GM21619 (cell line): ENCODE measurements around the gene TNFRSF4.
"Not testable (repeated sequence)": the region's sequence is repeated elsewhere in the genome, so short reads cannot be mapped to it uniquely, and the experiment has no call there.

Experiments used
- ATAC-seq: cut with Tn5 transposase; IDR thresholded peaks from one replicate; pipeline ENCODE4 v1.9.1; 2021; ENCODE audit not compliant: unreplicated experiment

TNFRSF4 gene

DNA sequence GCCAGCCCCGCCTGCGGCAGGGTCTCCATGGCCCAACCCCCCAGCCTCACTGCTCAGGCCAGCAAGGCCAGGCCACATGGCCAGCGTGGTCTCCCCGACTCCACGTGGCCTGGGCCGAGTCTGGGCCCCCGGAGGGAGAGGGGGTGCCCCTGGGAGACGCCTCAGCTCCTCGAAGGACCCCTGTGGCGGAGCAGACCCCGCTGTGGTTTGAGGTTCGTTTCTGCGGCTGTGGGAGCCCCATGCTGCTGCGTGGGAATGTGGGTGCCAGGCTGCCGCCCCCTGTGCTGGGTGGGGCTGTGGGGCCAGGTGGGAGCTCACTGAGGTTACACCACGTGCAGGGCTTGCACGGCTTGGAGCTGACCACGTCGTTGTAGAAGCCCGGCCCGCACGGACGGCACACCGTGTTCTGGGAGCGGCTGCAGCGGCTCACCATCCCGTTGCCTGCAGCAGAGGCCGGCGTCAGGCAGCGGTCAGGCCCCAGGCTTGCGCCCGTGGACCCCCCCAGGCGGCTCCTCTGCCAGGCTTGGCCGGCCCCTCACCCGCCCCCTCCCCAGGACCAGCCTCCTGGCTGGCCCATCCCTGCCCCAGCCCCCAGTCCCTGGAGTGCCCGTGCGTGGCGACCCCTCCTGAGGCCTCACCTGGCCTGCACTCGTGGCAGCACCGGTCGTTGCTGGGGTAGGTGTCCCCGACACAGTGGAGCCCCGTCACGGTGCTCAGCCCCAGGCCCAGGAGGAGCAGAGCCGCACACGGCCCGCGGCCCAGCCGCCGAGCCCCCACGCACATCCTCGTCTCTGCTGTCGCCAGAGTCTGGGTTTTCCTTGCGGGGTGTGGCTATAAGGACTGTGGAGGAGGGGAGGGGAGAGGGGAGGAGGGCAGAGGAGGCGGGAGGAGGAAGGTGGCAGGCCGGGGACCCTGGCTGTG, at the start of gene TNFRSF4:
TNFRSF4 (minus strand) TSS at position 809 of the 921 bp plus-strand sequence; CDS start at position 783, 26 bp downstream.
- ATAC-seq: no peak

- no peak for ATAC-seq
These were observed 48.8 kb upstream of the TNFRSF4 start for GRCh38 chr1:1262758-1263157.

GRCh38 chr1:1262071-1262470, 48.1 kb upstream of the TNFRSF4 start:
- no peak for ATAC-seq

- ATAC-seq: no peak
These were observed 47.0 kb upstream of the TNFRSF4 start for GRCh38 chr1:1260843-1261560.

DNA sequence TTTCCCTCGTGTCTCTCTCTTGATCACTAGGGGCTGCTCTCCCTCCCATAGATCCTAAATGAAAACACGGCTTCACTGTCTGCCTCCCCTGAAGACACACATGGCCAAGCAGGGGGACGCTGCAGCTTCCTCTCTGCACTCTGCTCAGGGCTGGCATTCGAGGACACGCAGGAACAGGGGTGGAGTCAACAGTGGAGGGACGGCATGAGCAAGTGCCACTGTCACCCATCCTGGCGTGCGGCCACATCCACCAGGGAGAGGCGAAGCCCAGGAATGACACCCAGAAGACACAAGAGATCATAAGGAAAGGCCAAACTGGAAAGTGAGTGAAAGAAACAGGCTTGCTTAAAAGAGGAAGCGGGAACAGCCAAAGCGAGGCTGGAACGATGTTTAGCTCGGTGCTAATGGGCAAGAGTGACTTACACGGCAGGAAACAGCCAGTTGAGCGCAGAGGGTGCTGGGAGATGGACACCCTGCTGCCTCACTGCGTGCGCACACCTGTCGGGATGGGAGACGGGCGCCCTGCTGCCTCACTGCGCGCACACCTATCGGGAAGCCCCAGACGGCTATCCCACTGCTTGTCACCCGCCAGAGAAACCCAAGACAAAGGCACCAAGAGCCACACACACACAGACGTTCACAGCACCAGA, 46.1 kb upstream of the TNFRSF4 start:
- no peak for ATAC-seq

DNA sequence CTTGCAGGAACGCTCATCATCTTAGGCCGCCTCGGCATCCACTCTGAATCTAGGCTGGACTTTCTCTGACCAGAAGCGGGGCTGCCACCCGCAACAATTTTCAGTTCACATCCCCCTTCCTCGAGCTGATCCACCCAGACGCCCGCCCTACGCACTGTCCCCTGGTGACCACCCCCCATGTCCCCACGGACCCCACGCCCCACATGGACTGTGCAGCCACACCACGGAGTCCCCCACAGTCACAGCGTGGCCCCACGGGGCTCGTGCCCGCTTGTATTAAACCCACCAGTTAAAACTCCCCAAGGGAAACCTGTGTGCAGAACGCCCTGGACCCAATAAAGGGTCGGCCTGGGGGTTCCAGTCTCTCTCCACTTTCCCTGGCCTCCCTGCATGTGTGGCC, 45.6 kb upstream of the TNFRSF4 start:
- ATAC-seq: no peak

- no peak for ATAC-seq
These were observed 45.2 kb upstream of the TNFRSF4 start for GRCh38 chr1:1259119-1259488.

- ATAC-seq: no peak
These were observed 43.3 kb upstream of the TNFRSF4 start for GRCh38 chr1:1256956-1257871.

DNA sequence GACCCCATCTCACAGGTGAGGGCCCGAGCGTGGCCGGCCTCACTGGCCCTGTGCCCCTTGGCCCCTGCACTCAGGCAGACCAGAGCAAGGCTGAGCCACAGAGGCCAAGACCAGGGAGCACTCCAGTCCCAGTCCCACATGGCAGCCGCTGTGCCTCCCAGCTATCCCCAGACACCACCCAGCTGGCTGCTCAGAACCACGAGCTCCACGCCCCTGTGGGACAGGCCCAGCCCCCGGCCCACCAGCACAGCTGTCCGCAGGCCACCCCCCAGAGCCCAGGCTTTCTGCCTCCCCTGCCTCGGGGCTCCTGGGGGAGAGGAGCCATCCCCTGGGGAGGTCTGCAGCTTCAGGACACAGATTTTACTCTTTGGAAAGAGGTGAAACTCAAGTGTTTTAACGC, 41.7 kb upstream of the TNFRSF4 start:
- no peak for ATAC-seq

GRCh38 chr1:1255078-1255477, 41.1 kb upstream of the TNFRSF4 start:
- ATAC-seq: no peak

DNA sequence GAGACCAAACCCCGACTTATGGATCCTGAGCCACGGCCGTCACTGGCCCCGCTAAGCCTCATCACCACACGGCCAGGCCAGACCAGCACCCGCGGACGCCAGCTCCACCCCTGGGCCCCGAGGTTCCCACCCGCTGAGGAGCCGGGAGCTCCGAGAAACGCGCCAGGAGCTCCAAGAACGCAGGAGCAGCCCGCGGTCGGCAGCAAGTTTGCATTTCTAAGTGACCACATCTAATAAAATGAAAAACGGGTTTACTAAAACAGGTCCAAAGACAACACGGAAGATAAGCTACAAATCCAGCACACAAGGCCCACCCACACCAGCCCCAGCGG, 40.7 kb upstream of the TNFRSF4 start:
- no peak for ATAC-seq

DNA sequence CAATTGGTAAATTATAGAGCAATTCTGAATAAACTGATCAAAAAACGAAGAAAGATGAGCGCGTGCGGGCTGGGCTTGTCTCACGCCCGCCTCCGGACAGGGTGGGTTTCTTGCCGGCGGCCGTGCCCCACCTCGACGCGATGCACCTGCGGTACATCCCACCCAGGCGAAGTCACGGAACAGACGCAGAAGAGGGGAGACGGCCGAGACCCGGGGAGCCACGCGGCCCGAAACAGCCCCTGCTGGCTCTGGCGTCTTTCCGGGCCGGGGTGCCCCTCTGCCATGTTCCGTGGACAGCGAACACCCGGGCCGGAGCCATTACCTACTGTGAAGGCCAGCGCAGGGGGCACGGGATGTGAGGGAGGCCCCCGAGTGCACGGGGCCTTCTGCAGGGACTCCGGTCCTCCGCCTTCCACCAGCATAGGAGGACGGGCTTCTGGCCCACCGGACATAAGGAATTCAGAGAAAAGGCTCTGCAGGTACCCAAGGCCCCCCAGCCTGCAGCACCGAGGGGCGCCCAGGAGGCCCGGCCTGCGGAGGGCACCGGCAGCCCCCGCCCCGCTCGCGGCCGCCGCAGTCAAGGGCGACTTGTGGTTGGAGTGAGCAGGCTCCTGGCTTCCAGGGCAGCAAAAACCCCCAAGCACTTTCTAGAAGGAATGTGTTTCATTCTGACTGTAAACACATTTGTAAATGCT, 40.2 kb upstream of the TNFRSF4 start:
- no peak for ATAC-seq

GRCh38 chr1:1253314-1253713, 39.4 kb upstream of the TNFRSF4 start:
- no peak for ATAC-seq

- ATAC-seq: no peak
These were observed 36.9 kb upstream of the TNFRSF4 start for GRCh38 chr1:1250786-1251284.

- not testable (repeated sequence) for ATAC-seq
These were observed 34.3 kb upstream of the TNFRSF4 start for GRCh38 chr1:1248009-1248913.

GRCh38 chr1:1247341-1247913, 33.5 kb upstream of the TNFRSF4 start:
- ATAC-seq: no peak

GRCh38 chr1:1246577-1247340, 32.8 kb upstream of the TNFRSF4 start, which contains the start of gene C1QTNF12:
C1QTNF12 (minus strand) TSS chr1:1246722; CDS start chr1:1246690, 32 bp downstream.
- no peak for ATAC-seq
